Adrenal gland (tissue), 5 donors: ENCODE measurements around the gene SBF2.

Experiments used
- POLR2A ChIP-seq, 2 donors: fragments of 450-650 bp; IDR thresholded peaks; one replicate each; pipeline ENCODE4 v1.6.1; 2017; ENCODE audit warnings: antibody characterized with exemption in 2 of 2, mild to moderate bottlenecking in 2 of 2, moderate library complexity in 1 of 2
- TF ChIP-seq, protein P1 (sequence below), 6 experiments: fragments of 450-650 bp in 4 of 6; fragments of 200-600 bp in 2 of 6; sonication (generic) in 1 of 6; IDR thresholded peaks; 1 replicate in 5 of 6; 2 replicates in 1 of 6; pipeline versions ENCODE4 v1.5.1 to v1.8.0; 2016 to 2021; ENCODE audit warnings: antibody characterized with exemption in 6 of 6, mild to moderate bottlenecking in 2 of 6, moderate library complexity in 1 of 6
- donor health status: DM: no; HTN: no; CAD: no.

DNA sequence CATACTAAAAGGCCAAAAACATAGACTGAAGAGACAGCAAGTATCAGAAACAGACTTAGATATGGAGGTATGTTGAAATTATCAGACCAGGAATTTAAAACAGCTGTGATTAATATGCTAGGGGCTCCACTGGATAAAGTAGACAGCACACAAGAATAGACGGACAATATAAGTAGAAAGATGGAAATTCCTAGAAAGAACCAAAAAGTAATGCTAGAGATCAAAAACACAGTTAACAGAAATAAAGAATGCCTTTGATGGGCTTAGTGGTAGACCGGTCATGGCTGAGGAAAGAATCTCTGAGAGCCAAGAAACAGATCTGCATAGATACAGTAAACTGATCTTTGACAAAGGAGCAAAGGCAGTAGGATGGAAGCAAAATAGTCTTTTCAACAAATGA is 380.0 kb downstream of the SBF2 start:
- TF ChIP-seq, protein P1, sequence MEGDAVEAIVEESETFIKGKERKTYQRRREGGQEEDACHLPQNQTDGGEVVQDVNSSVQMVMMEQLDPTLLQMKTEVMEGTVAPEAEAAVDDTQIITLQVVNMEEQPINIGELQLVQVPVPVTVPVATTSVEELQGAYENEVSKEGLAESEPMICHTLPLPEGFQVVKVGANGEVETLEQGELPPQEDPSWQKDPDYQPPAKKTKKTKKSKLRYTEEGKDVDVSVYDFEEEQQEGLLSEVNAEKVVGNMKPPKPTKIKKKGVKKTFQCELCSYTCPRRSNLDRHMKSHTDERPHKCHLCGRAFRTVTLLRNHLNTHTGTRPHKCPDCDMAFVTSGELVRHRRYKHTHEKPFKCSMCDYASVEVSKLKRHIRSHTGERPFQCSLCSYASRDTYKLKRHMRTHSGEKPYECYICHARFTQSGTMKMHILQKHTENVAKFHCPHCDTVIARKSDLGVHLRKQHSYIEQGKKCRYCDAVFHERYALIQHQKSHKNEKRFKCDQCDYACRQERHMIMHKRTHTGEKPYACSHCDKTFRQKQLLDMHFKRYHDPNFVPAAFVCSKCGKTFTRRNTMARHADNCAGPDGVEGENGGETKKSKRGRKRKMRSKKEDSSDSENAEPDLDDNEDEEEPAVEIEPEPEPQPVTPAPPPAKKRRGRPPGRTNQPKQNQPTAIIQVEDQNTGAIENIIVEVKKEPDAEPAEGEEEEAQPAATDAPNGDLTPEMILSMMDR (IDR thresholded peaks at IDR 0.05), result no peak
- TF ChIP-seq POLR2A (IDR thresholded peaks at IDR 0.05), result no peak
